IMR-90 (cell line): ENCODE data around the gene NUCB1. TPM values are rescaled to one million over a fixed set of nuclear protein-coding genes. Genes with fewer than 3 reads are reported as not detected.
"Not testable (repeated sequence)": the region's sequence is repeated elsewhere in the genome, so short reads cannot be mapped to it uniquely, and the experiment has no call there.

ENCODE experiments used
- ATAC-seq: fragments of 200-7000 bp; cut with Tn5 transposase; 2 replicates; pipeline ENCODE4 v1.9.1; 2020; ENCODE audit warnings: low read depth, mild to moderate bottlenecking, moderate library complexity
- BruUV-seq: library from RNA; stranded (reverse); fragments of 400-500 nt; replicated peaks from 2 replicates; lab custom pipeline; 2021; lab: Mats Ljungman, UMichigan
- CTCF ChIA-PET: fragments of 300-600 bp; formaldehyde crosslinking; extraction: SDS; loops from one replicate; lab custom pipeline; 2021; ENCODE audit warnings: antibody characterized with exemption; lab: Yijun Ruan, JAX
- POLR2A ChIA-PET: fragments of 300-600 bp; sonication (Branson Sonifier 250); formaldehyde crosslinking; loops from one replicate; lab custom pipeline; 2022; ENCODE audit warnings: antibody characterized with exemption; ENCODE audit not compliant: unreplicated experiment; lab: Charles Lee
- DNase-seq: peaks from one replicate; pipeline ENCODE4 v3.0.0; 2013
- H2AFZ ChIP-seq: replicated peaks from 2 replicates; pipeline ENCODE3; 2013; ENCODE audit warnings: low read length, mild to moderate bottlenecking; ENCODE audit not compliant: poor library complexity
- H2AK5ac ChIP-seq: 2 replicates; pipeline ENCODE4 v1.6.1; 2013; ENCODE audit warnings: low read depth, low read length, inconsistent platforms
- H2AK9ac ChIP-seq: replicated peaks from 2 replicates; pipeline ENCODE3; 2013; ENCODE audit warnings: mild to moderate bottlenecking, low read depth, low read length, moderate library complexity; ENCODE audit not compliant: poor library complexity
- H2BK120ac ChIP-seq: 2 replicates; pipeline ENCODE4 v1.6.1; 2013; ENCODE audit warnings: low read depth, low read length, inconsistent platforms
- H2BK15ac ChIP-seq: 3 replicates; pipeline ENCODE4 v1.6.1; 2013; ENCODE audit warnings: low read depth, low read length, inconsistent platforms
- H2BK20ac ChIP-seq: 2 replicates; pipeline ENCODE4 v1.6.1; 2013; ENCODE audit warnings: low read depth, mild to moderate bottlenecking, inconsistent platforms, low read length, moderate library complexity
- H2BK5ac ChIP-seq: 2 replicates; pipeline ENCODE4 v1.6.1; 2013; ENCODE audit warnings: mild to moderate bottlenecking, low read depth, low read length, inconsistent platforms; ENCODE audit not compliant: poor library complexity, severe bottlenecking
- H3K14ac ChIP-seq: replicated peaks from 2 replicates; pipeline ENCODE4 v1.6.1; 2013; ENCODE audit warnings: low read depth, low read length, inconsistent platforms
- H3K18ac ChIP-seq: 2 replicates; pipeline ENCODE4 v1.6.1; 2013; ENCODE audit warnings: low read depth, low read length, control low read depth
- H3K23ac ChIP-seq: 2 replicates; pipeline ENCODE4 v1.6.1; 2013; ENCODE audit warnings: low read depth, low read length, inconsistent platforms
- H3K27ac ChIP-seq: 2 replicates; pipeline ENCODE4 v1.5.1; 2013; ENCODE audit warnings: mild to moderate bottlenecking, control low read depth, low read length; ENCODE audit not compliant: insufficient read depth
- H3K27me3 ChIP-seq: 2 replicates; pipeline ENCODE4 v1.6.1; 2013; ENCODE audit warnings: low read length; ENCODE audit not compliant: control insufficient read depth, insufficient read depth
- H3K36me3 ChIP-seq: 2 replicates; pipeline ENCODE4 v1.6.1; 2013; ENCODE audit warnings: low read length, mixed read lengths; ENCODE audit not compliant: control insufficient read depth, insufficient read depth
- H3K4ac ChIP-seq: 2 replicates; pipeline ENCODE4 v1.6.1; 2013; ENCODE audit warnings: low read depth, low read length, inconsistent platforms
- H3K4me1 ChIP-seq: 2 replicates; pipeline ENCODE4 v1.6.1; 2013; ENCODE audit warnings: low read length, mixed read lengths; ENCODE audit not compliant: control insufficient read depth, insufficient read depth
- H3K4me2 ChIP-seq: 2 replicates; pipeline ENCODE4 v1.6.1; 2013; ENCODE audit warnings: low read depth, mild to moderate bottlenecking, control low read depth, low read length, moderate library complexity
- H3K4me3 ChIP-seq: 2 replicates; pipeline ENCODE4 v1.5.1; 2013; ENCODE audit warnings: low read depth, mild to moderate bottlenecking, control low read depth, low read length, moderate library complexity; ENCODE audit not compliant: insufficient read depth
- H3K56ac ChIP-seq: 2 replicates; pipeline ENCODE4 v1.6.1; 2013; ENCODE audit warnings: low read length, inconsistent platforms; ENCODE audit not compliant: insufficient read depth; ENCODE audit errors: extremely low read depth
- H3K79me1 ChIP-seq, 2 experiments: 2 replicates each; pipeline ENCODE4 v1.6.1; 2013; ENCODE audit warnings: low read length in 2 of 2, inconsistent platforms in 1 of 2, low read depth in 1 of 2
- H3K9ac ChIP-seq: 2 replicates; pipeline ENCODE4 v1.6.1; 2013; ENCODE audit warnings: low read depth, low read length, control low read depth
- H3K9me1 ChIP-seq: 2 replicates; pipeline ENCODE4 v1.6.1; 2013; ENCODE audit warnings: low read length, inconsistent platforms; ENCODE audit not compliant: insufficient read depth
- H3K9me3 ChIP-seq: 2 replicates; pipeline ENCODE4 v1.6.1; 2013; ENCODE audit warnings: low read length; ENCODE audit not compliant: control insufficient read depth, insufficient read depth
- H4K20me1 ChIP-seq: 2 replicates; pipeline ENCODE4 v1.6.1; 2013; ENCODE audit warnings: low read length, inconsistent platforms; ENCODE audit not compliant: insufficient read depth
- H4K5ac ChIP-seq: 2 replicates; pipeline ENCODE4 v1.6.1; 2013; ENCODE audit warnings: mild to moderate bottlenecking, low read depth, low read length, control low read depth
- H4K8ac ChIP-seq, 2 experiments: 2 replicates each; pipeline ENCODE4 v1.6.1; 2013; ENCODE audit warnings: low read depth in 2 of 2, low read length in 2 of 2, control low read depth in 1 of 2, inconsistent platforms in 1 of 2
- H4K91ac ChIP-seq: 2 replicates; pipeline ENCODE4 v1.6.1; 2013; ENCODE audit warnings: low read depth, low read length, inconsistent platforms; ENCODE audit not compliant: insufficient read depth
- CHD1 ChIP-seq: IDR thresholded peaks from 2 replicates; pipeline ENCODE4 v1.6.1; 2012; ENCODE audit warnings: low read depth, low read length, improper control_type of control experiment
- ELK1 ChIP-seq: fragments of 150-350 bp; IDR thresholded peaks from 2 replicates; pipeline ENCODE4 v1.6.1; 2016; ENCODE audit warnings: low read depth, mild to moderate bottlenecking, low read length, moderate library complexity, borderline replicate concordance
- MAFK ChIP-seq: IDR thresholded peaks from 2 replicates; pipeline ENCODE4 v1.6.1; 2012; ENCODE audit warnings: low read depth, low read length, improper control_type of control experiment
- MXI1 ChIP-seq: IDR thresholded peaks from 2 replicates; pipeline ENCODE4 v1.6.1; 2012; ENCODE audit warnings: low read depth, mild to moderate bottlenecking, low read length, moderate library complexity, borderline replicate concordance
- NFE2L2 ChIP-seq: fragments of 150-350 bp; IDR thresholded peaks from 2 replicates; pipeline ENCODE4 v1.6.1; 2016; ENCODE audit warnings: low read depth, mild to moderate bottlenecking, low read length
- POLR2A ChIP-seq: IDR thresholded peaks from 2 replicates; pipeline ENCODE4 v1.6.1; 2012; ENCODE audit warnings: mild to moderate bottlenecking, low read depth, low read length
- RAD21 ChIP-seq: IDR thresholded peaks from 2 replicates; pipeline ENCODE4 v1.6.1; 2012; ENCODE audit warnings: low read length, improper control_type of control experiment
- RCOR1 ChIP-seq: IDR thresholded peaks from 2 replicates; pipeline ENCODE4 v1.6.1; 2012; ENCODE audit warnings: mild to moderate bottlenecking, low read length, improper control_type of control experiment; ENCODE audit not compliant: insufficient replicate concordance
- WGBS, 2 experiments: methylation state at CpG; one replicate each; pipeline versions ENCODE4 v1.1.5 to v1.1.7; 2013; ENCODE audit warnings: missing lambda C conversion rate in 2 of 2; ENCODE audit not compliant: insufficient read length in 1 of 2; ENCODE audit errors: extremely low coverage in 2 of 2; 5-methylcytosine and 5-hydroxymethylcytosine counted together
- dilution Hi-C: fragments of 300-500 bp; cut with HindIII; formaldehyde crosslinking; loops from one replicate; pipeline ENCODE4 v1.14.3; 2018; ENCODE audit warnings: low sequenced_read_pairs; ENCODE audit not compliant: unreplicated experiment
- in situ Hi-C: fragments of 300-500 bp; cut with MboI; formaldehyde crosslinking; loops from 3 replicates; pipeline ENCODE4 v1.14.3; 2019; ENCODE audit warnings: low sequenced_read_pairs, inconsistent platforms, mixed read lengths
- intact Hi-C: fragments of 100-400 bp; cut with micrococcal nuclease; formaldehyde crosslinking; loops from 2 replicates; pipeline ENCODE4 v1.10.0; 2022
- polyA plus RNA-seq, 3 experiments: library from polyadenylated mRNA; depleted of rRNA; stranded (reverse); fragments of >200 nt; gene quantifications; 2 replicates each; pipeline ENCODE4 v1.2.3, GENCODE V29; 2012; ENCODE audit warnings: low replicate concordance in 1 of 3
- total RNA-seq: library from RNA; depleted of rRNA; stranded (reverse); fragments of >200 nt; gene quantifications from 2 replicates; pipeline ENCODE4 v1.2.3, GENCODE V29; 2012

The NUCB1 gene
- total and polyA plus RNA-seq, 2 of the 4 experiments (the other 2 are of a cell fraction) = 37.3 to 253 TPM

GRCh38 chr19:48897181-48897580, 2.9 kb upstream of the NUCB1 start:
- ATAC-seq = no peak
- ChIA-PET CTCF (no interaction called here), POLR2A (interaction anchor here (1.4 kb wide), 1 partner anchor 22 kb away, joined by 3 read pairs; no protein-coding TSS in a partner anchor)
- in situ Hi-C loops = no loop called here
- Histone ChIP-seq H2AFZ (no peak overlapping the region), H2BK20ac (no peak overlapping the region), H3K9me1 (peaks cover 6% of the 10 kb centered on the region), H3K27me3 (0 out of 2 replicates have a peak, but pooled peaks cover 2% of the 10 kb centered on the region), H2AK5ac (no peak overlapping the region), H3K4ac (no peak overlapping the region), H3K4me3 (no peak overlapping the region), H2BK120ac (no peak overlapping the region), H4K5ac (no peak overlapping the region), H3K9ac (no peak overlapping the region), H2BK15ac (no peak overlapping the region), H3K4me1 (peaks cover 2% of the 10 kb centered on the region; the same call in 1 of the 2 replicates), H3K23ac (no peak overlapping the region), H3K14ac (no peak overlapping the region), H3K9me3 (no peaks in the 10 kb centered on the region), H4K91ac (no peak overlapping the region), H2AK9ac (no peak overlapping the region), H4K20me1 (no peaks in the 10 kb centered on the region), H3K56ac (no peak overlapping the region), H3K36me3 (peaks cover 3% of the 10 kb centered on the region), H2BK5ac (no peak overlapping the region), H4K8ac (no peak overlapping the region), H3K4me2 (no peak overlapping the region), H3K27ac (no peak overlapping the region), H3K18ac (no peak overlapping the region), H3K79me1 (peaks cover 11 to 19% of the 10 kb centered on the region in 2 experiments)
- 83% methylated on average over 2 of the region's 5 CpGs; no CpG with 5 or more reads in 1 of the 2 experiments for WGBS, 2 experiments
- DNase-seq = no peak
- dilution Hi-C loops = no loop called here
- BruUV-seq = no TSS peak
- TF ChIP-seq POLR2A (no peak), RAD21 (no peak), RCOR1 (no peak), CHD1 (no peak), ELK1 (no peak), NFE2L2 (no peak), MXI1 (no peak), MAFK (no peak)
- intact Hi-C loops = no loop called here

- H2BK15ac ChIP-seq, ATAC-seq, POLR2A ChIA-PET, H3K4me1 ChIP-seq, DNase-seq, H2BK20ac ChIP-seq, H3K9me3 ChIP-seq, H2AFZ ChIP-seq, H3K9me1 ChIP-seq, H4K91ac ChIP-seq, dilution Hi-C loops, H3K4me2 ChIP-seq, in situ Hi-C loops, H3K23ac ChIP-seq, H3K4me3 ChIP-seq, H2BK120ac ChIP-seq, H3K36me3 ChIP-seq, H3K9ac ChIP-seq, H3K27ac ChIP-seq, H2AK9ac ChIP-seq, H3K14ac ChIP-seq, H3K27me3 ChIP-seq, H4K20me1 ChIP-seq, H3K56ac ChIP-seq, intact Hi-C loops, BruUV-seq, H3K18ac ChIP-seq: not testable (repeated sequence)
- WGBS, 2 experiments = 100% methylated on average over 5 of the region's 11 CpGs; no CpG with 5 or more reads in 1 of the 2 experiments
- peak overlapping the region; percentile 24 to 92; a peak in 2 of 4 replicates for H4K8ac ChIP-seq
- peak overlapping the region; percentile 18 for H2BK5ac ChIP-seq
- CTCF ChIA-PET = interaction anchor here (1.0 kb wide), 1 partner anchor 119 kb away, joined by 4 read pairs; no protein-coding TSS in a partner anchor
- H2AK5ac ChIP-seq = 0 out of 2 replicates have a peak overlapping the region, but pooled peaks have one; percentile 48
- peak overlapping the region; percentile 55; the same call in 1 of the 2 replicates for H4K5ac ChIP-seq
- H3K79me1 ChIP-seq = peaks cover 16 to 37% of the 10 kb centered on the region in 2 experiments
- peak overlapping the region; percentile 37; the same call in 1 of the 2 replicates for H3K4ac ChIP-seq
Measured at GRCh38 chr19:48899386-48899749, 744 bp upstream of the NUCB1 start.
